NOMO-1 treated with DMSO at 0.1 percent for 48 hours (cell line): Measurements from ENCODE around the gene SPRED2.

ENCODE experiments used
- DNase-seq: peaks from one replicate; lab custom pipeline; 2025; ENCODE audit not compliant: unreplicated experiment; lab: John Stamatoyannopoulos, UW

Gene SPRED2

GRCh38 chr2:65432227-65433190 lies at the start of gene SPRED2:
TSS of gene SPRED2 (minus strand) at chr2:65432599. CDS start at chr2:65431987, 612 bp downstream.
- peak; percentile 94 for DNase-seq

GRCh38 chr2:65481961-65482360 lies 49.6 kb upstream of the SPRED2 start:
- no peak for DNase-seq

GRCh38 chr2:65479524-65479923 lies 47.1 kb upstream of the SPRED2 start:
- no peak for DNase-seq

- DNase-seq: no peak
These were observed 46.2 kb upstream of the SPRED2 start for GRCh38 chr2:65478498-65479135.

- no peak for DNase-seq
These were observed 45.2 kb upstream of the SPRED2 start for GRCh38 chr2:65477590-65477989.

GRCh38 chr2:65476778-65477177 lies 44.4 kb upstream of the SPRED2 start:
- DNase-seq: no peak

- no peak for DNase-seq
These were observed 42.6 kb upstream of the SPRED2 start for GRCh38 chr2:65475000-65475399.

GRCh38 chr2:65473045-65473444 lies 40.6 kb upstream of the SPRED2 start:
- no peak for DNase-seq

- no peak for DNase-seq
These were observed 39.0 kb upstream of the SPRED2 start for GRCh38 chr2:65471409-65471808.

GRCh38 chr2:65466551-65466950 lies 34.2 kb upstream of the SPRED2 start:
- DNase-seq: no peak

- no peak for DNase-seq
These were observed 33.5 kb upstream of the SPRED2 start for GRCh38 chr2:65465857-65466256.

- DNase-seq: no peak
These were observed 32.7 kb upstream of the SPRED2 start for GRCh38 chr2:65465124-65465523.

- no peak for DNase-seq
These were observed 32.2 kb upstream of the SPRED2 start for GRCh38 chr2:65464604-65465003.

- no peak for DNase-seq
These were observed 26.6 kb upstream of the SPRED2 start for GRCh38 chr2:65458999-65459398.

- DNase-seq: no peak
These were observed 24.5 kb upstream of the SPRED2 start for GRCh38 chr2:65456886-65457285.

GRCh38 chr2:65456064-65456463 lies 23.7 kb upstream of the SPRED2 start:
- no peak for DNase-seq

GRCh38 chr2:65453916-65454315 lies 21.5 kb upstream of the SPRED2 start:
- no peak for DNase-seq

GRCh38 chr2:65452150-65452895 lies 19.9 kb upstream of the SPRED2 start:
- DNase-seq: no peak

- no peak for DNase-seq
These were observed 18.4 kb upstream of the SPRED2 start for GRCh38 chr2:65450810-65451209.

GRCh38 chr2:65450393-65450792 lies 18.0 kb upstream of the SPRED2 start:
- DNase-seq: peak; percentile 85

GRCh38 chr2:65443509-65444186 lies 11.2 kb upstream of the SPRED2 start:
- DNase-seq: no peak
